Effector memory CD8-positive, alpha-beta T cell (primary cell): ENCODE data around the gene SFXN1.

Source experiments
- ATAC-seq: fragments of 150-1000 bp; cut with Tn5 transposase; replicated peaks from 2 replicates; pipeline ENCODE4 v1.10.0; 2021; ENCODE audit warnings: mild to moderate bottlenecking, moderate library complexity
- DNase-seq, 3 experiments: peaks; one replicate each; pipeline ENCODE4 v3.0.0; 2021
- H3K27ac Mint-ChIP-seq, 2 donors: one replicate each; pipeline ENCODE4 v1.8.0; 2022; ENCODE audit warnings: mild to moderate bottlenecking in 2 of 2, mixed read lengths in 2 of 2, moderate library complexity in 2 of 2
- H3K27me3 Mint-ChIP-seq, 2 donors: one replicate each; pipeline ENCODE4 v1.8.0; 2022; ENCODE audit warnings: mixed read lengths in 2 of 2
- H3K36me3 Mint-ChIP-seq: one replicate; pipeline ENCODE4 v1.8.0; 2022; ENCODE audit warnings: mild to moderate bottlenecking, moderate library complexity, mixed read lengths; ENCODE audit not compliant: insufficient read depth
- H3K4me1 Mint-ChIP-seq, 2 donors: one replicate each; pipeline ENCODE4 v1.8.0; 2022; ENCODE audit warnings: low read depth in 2 of 2, mixed read lengths in 2 of 2
- H3K4me3 Mint-ChIP-seq, 2 donors: one replicate each; pipeline ENCODE4 v1.8.0; 2022; ENCODE audit warnings: mild to moderate bottlenecking in 2 of 2, mixed read lengths in 2 of 2, moderate library complexity in 2 of 2
- H3K9me3 Mint-ChIP-seq, 2 donors: one replicate each; pipeline ENCODE4 v1.8.0; 2022; ENCODE audit warnings: mixed read lengths in 2 of 2

The SFXN1 gene

DNA sequence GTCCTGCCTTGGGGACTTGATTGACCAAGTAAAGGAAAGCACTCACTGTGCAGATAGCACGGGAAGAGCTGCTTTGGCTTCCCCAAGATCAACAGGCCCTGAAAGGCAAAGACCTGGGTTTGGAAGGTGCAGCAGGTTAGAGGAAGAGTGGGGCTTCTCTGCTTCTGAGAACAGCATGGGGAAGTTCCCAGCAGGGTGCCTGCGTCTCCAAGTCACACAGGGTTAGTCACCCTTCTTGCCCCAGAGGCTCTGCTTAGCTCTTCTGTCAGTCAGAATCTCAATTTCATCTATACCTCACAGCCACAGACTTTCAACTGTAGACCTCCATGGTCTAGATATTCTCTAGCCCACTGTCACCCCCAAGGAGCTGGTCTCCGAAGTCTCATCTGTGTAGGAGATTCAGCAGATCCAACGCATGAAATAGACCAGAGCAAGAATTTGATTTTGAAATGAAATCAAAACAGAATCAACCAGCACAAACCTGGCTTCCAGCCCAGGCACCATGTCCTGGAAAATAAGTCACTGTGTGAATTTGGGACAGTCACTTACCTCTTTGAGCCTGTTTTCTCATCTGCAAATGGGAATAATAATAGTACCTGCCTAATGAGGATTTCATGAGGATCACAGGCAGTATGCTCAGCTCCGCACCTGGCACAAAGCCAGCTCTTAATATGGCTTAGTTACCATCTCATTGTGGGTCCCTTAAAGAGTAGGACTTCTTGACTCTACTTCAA is 64.0 kb downstream of the SFXN1 start:
- Mint-ChIP-seq H3K27me3 (peaks cover 28 to 46% of the 10 kb centered on the region in 2 donors), H3K4me1 (peaks cover 0 to 5% of the 10 kb centered on the region in 2 donors), H3K9me3 (no peaks in the 10 kb centered on the region), H3K27ac (no peak overlapping the region), H3K36me3 (no peaks in the 10 kb centered on the region), H3K4me3 (no peak overlapping the region)
- DNase-seq (no peak), ATAC-seq (no peak)

DNA sequence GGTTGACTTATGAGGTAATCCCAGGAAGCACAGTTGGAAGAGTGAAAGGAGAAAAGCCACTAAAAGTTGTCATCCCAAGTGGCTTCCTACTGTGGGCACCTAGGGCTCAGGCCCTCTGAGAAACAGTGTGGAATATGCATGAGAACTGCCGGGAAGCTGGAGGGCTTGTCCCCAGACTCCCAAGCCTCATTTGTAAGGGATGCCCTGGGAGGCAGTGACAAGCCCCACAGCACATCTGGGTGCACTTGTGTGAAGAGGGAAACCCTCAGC is 64.5 kb downstream of the SFXN1 start:
- Mint-ChIP-seq H3K9me3 (no peaks in the 10 kb centered on the region), H3K27ac (no peak overlapping the region), H3K36me3 (no peaks in the 10 kb centered on the region)

DNA sequence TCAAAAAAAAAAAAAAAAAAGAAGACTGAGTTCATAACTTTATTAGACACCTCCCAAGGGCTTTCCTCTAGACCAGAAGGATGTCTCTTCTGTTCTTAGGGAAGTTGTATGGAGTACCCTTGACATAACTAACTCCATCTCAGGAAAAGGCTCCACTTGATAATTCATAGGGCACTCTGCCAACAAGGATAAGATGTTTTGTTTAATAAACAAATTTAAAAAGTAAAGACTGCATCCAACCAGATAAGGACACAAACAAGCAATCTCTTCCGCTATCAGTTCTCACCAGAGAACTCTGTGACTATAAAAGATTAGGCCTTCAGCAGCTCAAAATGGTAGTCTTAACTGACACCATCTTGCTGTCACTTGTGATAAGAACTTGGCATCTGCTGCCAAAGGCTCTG is 65.8 kb downstream of the SFXN1 start:
- no peak overlapping the region for H3K27ac Mint-ChIP-seq
- H3K4me3 Mint-ChIP-seq = no peak overlapping the region
- H3K4me1 Mint-ChIP-seq = peaks cover 0 to 3% of the 10 kb centered on the region in 2 donors
- H3K9me3 Mint-ChIP-seq = no peaks in the 10 kb centered on the region
- DNase-seq = no peak
- H3K36me3 Mint-ChIP-seq = no peaks in the 10 kb centered on the region
- no peak for ATAC-seq
- peaks cover 40 to 63% of the 10 kb centered on the region in 2 donors for H3K27me3 Mint-ChIP-seq

More for the DNA sequence above, 64.5 kb downstream of the SFXN1 start:
- no peak for ATAC-seq
- Mint-ChIP-seq H3K27me3 (peaks cover 33 to 51% of the 10 kb centered on the region in 2 donors), H3K4me1 (peaks cover 0 to 5% of the 10 kb centered on the region in 2 donors), H3K4me3 (no peak overlapping the region)
- no peak for DNase-seq

DNA sequence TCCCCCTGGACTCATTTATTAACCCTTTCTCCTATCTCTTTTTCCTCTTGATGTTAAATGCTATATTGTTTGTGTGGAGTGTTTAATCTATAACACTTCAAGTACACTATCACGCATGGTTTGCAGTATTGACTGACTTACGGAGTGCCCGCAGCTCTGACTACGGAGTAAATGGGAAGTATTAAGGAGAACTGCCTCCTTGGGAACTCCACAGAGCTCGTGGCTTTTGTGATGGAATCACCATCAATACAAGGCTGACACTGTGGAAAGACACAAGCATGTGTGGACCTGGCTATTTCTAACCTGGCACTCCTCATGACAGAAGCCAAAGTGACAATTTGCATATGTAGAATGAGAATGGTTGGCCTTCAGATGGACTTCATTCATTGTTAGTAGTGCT is 66.2 kb downstream of the SFXN1 start:
- Mint-ChIP-seq H3K9me3 (no peaks in the 10 kb centered on the region), H3K4me1 (peaks cover 0 to 3% of the 10 kb centered on the region in 2 donors), H3K36me3 (no peaks in the 10 kb centered on the region), H3K4me3 (no peak overlapping the region), H3K27me3 (peaks cover 44 to 68% of the 10 kb centered on the region in 2 donors), H3K27ac (no peak overlapping the region)
- DNase-seq (no peak), ATAC-seq (no peak)

DNA sequence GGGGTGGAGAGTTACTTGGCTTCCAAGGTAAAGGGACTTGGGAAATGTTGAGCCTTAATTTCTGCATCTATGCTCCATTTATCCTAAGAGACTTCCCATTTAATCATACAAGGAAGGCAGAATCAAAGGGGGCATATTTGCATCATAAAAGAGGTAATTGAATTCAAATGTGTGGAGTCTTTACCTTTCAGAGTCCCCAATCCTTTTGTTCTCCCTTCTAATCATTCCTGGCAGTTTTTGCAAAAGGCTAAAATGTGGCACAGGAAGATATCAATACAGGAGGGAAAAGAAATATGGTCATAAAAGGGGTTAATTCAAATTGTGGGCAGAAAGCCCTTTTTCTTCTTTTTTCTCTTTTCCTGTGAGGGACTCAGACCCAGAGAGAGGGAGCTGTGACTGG is 69.5 kb downstream of the SFXN1 start:
- no peak for DNase-seq
- peaks cover 0 to 3% of the 10 kb centered on the region in 2 donors for H3K4me1 Mint-ChIP-seq
- H3K27ac Mint-ChIP-seq = no peak overlapping the region
- peaks cover 62 to 77% of the 10 kb centered on the region in 2 donors for H3K27me3 Mint-ChIP-seq
- H3K36me3 Mint-ChIP-seq = no peaks in the 10 kb centered on the region
- no peaks in the 10 kb centered on the region for H3K9me3 Mint-ChIP-seq
- no peak overlapping the region for H3K4me3 Mint-ChIP-seq
- ATAC-seq = no peak

DNA sequence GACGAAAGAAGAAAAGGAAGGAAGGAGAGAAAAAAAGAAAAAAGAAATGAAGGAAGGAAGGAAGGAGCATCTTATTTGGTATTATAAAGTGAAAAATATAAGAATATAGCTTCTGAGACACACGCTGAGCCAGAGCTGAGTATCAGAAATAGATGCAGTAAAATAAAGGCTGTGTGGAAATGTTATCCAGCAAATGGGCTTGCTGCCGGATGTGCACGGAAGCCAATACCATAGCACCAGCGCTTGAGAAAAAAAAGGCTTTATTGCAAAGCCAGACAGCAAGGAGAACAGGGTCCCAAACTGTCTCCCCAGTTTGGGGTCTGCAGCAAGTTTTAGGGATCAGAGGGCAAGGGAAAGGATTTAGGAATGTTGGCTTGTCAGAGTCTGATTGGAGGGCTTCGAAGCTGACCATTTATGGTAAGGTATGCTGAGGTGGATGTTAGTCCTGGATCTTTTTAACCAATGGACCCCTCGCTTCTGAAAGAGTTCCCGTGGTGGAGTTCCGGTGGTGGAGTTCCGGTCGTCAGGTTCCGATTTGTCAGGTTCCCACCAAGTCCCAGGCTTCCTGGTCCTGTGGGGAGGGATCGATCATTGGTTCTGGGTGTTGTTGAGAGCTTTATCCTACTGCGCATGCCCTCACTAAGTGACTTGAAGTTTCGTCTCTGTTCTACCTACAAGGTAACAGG is 70.4 kb downstream of the SFXN1 start:
- peaks cover 0 to 3% of the 10 kb centered on the region in 2 donors for H3K4me1 Mint-ChIP-seq
- no peak overlapping the region for H3K27ac Mint-ChIP-seq
- no peaks in the 10 kb centered on the region for H3K36me3 Mint-ChIP-seq
- peaks cover 72 to 83% of the 10 kb centered on the region in 2 donors for H3K27me3 Mint-ChIP-seq
- no peaks in the 10 kb centered on the region for H3K9me3 Mint-ChIP-seq
- ATAC-seq = no peak
- no peak overlapping the region for H3K4me3 Mint-ChIP-seq
- DNase-seq = no peak

DNA sequence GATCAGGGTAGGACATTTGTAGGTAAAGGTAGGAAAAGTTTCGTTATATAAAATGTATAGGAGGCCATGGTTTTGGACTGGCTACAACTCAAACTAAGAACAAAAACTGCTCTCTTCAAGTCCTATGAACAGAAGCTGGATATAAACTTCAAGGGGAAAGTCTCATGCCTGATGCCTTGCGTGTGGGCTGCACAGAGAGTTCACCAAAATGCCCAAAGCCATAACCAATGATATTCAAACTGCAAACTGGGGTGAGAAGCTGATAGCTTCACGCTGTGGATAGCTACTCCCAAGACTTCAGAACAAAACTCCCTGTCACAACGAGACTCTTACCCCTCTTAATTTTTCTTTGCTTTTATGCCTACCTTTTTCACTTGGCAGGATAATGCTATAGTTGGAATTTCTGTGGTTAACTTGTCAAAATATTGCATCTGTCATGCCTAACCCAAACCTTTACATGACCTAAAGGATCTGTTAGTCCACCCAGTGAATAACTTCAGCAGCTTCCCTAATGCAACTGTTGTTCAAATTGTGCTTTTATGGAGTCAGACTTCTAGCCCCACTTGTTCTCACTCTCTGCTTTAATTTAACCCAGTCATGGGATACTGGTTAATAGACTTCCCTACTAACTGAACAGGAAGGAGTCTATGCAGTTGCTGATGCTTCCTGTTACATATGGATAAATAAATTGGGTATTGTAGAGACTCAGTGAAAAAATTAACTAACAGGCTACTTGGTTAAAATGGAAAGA is 71.9 kb downstream of the SFXN1 start:
- Mint-ChIP-seq H3K4me1 (peaks cover 0 to 3% of the 10 kb centered on the region in 2 donors), H3K27me3 (peaks cover 76 to 94% of the 10 kb centered on the region in 2 donors), H3K27ac (no peak overlapping the region), H3K4me3 (no peak overlapping the region), H3K36me3 (no peaks in the 10 kb centered on the region), H3K9me3 (no peaks in the 10 kb centered on the region)
- ATAC-seq = no peak
- no peak for DNase-seq

DNA sequence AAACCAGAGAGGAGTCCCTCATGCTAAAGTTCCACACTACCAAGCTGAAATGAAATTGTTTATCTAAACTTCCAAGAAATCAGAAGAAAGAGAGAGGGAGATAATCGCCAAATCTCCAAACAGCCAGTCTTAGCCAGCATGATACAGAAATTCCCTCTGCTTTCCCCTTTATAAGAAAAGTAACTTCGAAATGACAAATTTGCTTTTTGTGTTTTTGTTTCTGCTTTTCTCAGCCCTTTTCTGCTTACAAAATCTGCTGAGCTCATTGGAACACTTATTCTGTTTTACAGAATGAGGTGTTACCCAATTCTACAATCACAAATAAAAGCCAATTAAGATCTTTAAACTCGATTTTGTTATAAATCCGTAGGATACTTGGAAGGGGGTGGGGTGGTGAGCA is 72.9 kb downstream of the SFXN1 start:
- Mint-ChIP-seq H3K36me3 (no peaks in the 10 kb centered on the region), H3K27ac (no peak overlapping the region), H3K4me1 (peaks cover 0 to 3% of the 10 kb centered on the region in 2 donors), H3K4me3 (no peak overlapping the region), H3K27me3 (peaks cover 75 to 88% of the 10 kb centered on the region in 2 donors), H3K9me3 (no peaks in the 10 kb centered on the region)
- ATAC-seq (no peak), DNase-seq (no peak)

DNA sequence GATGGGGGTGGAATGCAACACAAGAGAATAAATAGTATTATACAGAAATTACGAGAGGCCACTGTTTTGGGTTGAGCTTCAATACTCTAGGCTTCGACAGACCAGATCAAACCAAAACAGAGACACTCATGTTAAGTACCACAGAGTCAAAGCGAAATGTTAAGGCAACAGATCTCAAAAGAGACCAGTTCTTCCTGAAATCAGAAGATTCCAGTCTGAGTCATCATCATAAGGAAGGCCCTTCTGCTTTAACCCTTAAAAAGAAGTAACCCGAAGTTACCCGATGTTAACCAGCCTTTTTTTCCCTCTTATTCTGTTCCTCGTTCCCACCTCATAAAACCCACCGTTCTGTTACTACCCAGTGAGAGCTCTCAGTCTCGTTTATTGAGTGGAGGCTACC is 75.9 kb downstream of the SFXN1 start:
- Mint-ChIP-seq H3K9me3 (no peaks in the 10 kb centered on the region), H3K27me3 (peaks cover 56 to 70% of the 10 kb centered on the region in 2 donors), H3K36me3 (no peaks in the 10 kb centered on the region), H3K27ac (no peak overlapping the region), H3K4me1 (no peaks in the 10 kb centered on the region), H3K4me3 (no peak overlapping the region)
- DNase-seq (no peak), ATAC-seq (no peak)

DNA sequence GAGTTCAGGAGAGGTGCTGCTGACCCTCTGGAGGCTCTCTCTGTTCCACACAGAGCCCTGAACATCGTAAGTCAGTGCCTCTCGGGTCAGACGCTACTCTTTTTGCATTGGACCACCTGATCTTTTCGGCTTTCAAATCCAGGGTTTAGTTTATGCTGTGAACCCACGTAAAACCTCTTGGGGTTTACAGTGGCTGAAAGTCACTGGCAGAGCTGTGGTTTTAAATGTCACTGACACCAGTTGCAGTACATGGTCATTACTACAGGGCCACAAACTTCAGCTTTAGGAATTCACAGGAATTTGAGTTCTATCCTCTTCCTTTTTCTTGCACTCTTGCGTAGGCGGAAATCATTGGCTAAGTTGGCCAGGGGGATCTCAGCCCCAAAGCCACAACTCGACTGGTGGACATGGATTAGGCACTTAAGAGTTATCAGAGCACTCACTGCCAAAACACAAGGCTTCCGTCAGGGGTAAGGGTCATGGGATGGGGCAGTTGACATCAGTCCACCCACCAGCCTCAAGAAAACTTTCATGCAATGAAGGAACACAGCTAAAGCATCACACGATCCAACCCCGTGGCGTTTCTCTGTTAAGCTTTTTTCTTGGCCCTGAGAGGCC is 76.9 kb downstream of the SFXN1 start:
- DNase-seq (no peak), ATAC-seq (no peak)
- Mint-ChIP-seq H3K9me3 (no peaks in the 10 kb centered on the region), H3K36me3 (no peaks in the 10 kb centered on the region), H3K4me3 (no peak overlapping the region), H3K27me3 (peaks cover 54 to 68% of the 10 kb centered on the region in 2 donors), H3K27ac (no peak overlapping the region), H3K4me1 (no peaks in the 10 kb centered on the region)

DNA sequence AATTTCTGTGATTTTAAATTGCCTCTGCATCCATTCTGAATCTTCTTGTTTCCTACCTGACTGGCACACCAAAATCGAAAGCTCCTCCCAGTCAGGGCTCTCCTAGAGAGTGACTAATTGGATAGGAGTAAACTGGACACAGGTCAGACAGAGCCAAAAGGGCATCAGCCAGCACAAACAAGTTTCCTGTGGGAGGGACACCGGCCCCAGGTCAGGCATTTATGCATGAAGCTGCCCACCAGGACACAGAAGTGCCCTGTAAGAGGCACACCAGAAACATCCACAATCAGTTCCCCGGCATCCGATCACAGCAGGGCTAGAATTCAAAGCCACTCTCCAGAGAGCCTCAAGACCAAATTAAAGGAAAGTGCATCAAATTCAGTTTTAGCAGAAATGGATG is 78.4 kb downstream of the SFXN1 start:
- Mint-ChIP-seq H3K9me3 (no peaks in the 10 kb centered on the region), H3K27ac (no peak overlapping the region), H3K27me3 (peaks cover 45 to 63% of the 10 kb centered on the region in 2 donors), H3K4me1 (no peaks in the 10 kb centered on the region), H3K4me3 (no peak overlapping the region), H3K36me3 (no peaks in the 10 kb centered on the region)
- DNase-seq (no peak), ATAC-seq (no peak)

DNA sequence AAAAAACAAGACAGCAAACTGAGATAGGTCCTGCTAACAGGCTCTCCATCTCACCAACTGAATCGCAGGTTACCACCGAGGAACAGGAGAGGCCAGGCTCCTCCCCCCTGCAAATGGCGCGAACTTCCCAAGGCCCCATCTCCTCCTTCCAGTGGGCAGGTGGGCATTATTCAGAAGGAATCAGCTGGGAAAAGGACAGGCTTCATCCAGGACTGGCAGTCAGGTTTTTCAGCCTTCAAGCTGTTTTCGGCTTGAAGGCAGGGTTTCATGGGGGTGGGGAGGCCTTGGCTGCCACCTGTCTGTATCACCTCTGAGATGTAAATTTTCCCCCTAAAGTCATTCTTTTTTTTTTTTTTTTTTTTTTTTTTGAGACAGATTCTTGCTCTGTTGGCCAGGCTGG is 79.4 kb downstream of the SFXN1 start:
- no peaks in the 10 kb centered on the region for H3K4me1 Mint-ChIP-seq
- H3K27me3 Mint-ChIP-seq = peaks cover 46 to 61% of the 10 kb centered on the region in 2 donors
- H3K36me3 Mint-ChIP-seq = no peaks in the 10 kb centered on the region
- no peaks in the 10 kb centered on the region for H3K9me3 Mint-ChIP-seq
- DNase-seq = no peak
- no peak for ATAC-seq
- H3K4me3 Mint-ChIP-seq = no peak overlapping the region
- no peak overlapping the region for H3K27ac Mint-ChIP-seq

DNA sequence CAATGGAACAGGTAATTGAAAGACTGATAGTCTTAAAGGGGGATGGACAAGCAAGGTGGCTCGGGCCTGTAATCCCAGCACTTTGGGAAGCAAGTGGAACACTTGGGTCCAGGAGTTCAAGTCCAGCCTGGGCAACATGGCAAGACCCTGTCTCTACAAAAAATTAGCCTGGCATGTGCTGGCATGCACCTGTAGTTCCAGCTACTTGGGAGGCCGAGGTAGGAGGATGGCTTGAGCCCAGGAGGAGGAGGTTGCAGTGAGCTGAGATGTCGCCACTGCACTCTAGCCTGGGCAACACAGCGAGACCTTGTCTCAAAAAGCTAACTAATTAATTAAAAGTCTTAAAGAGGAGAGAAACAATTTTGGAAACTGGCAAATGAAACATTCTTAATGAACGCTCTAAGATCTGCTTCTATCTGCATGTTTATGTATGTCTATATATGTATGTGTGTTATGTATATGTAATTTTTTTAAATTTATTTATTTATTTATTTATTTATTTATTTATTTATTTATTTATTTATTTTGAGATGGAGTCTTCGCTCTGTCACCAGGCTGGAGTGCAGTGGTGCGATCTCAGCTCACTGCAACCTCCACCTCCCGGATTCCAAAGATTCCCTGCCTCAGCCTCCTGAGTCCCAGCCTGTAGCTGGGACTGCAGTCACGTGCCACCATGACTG is 80.6 kb downstream of the SFXN1 start:
- H3K4me1 Mint-ChIP-seq = no peaks in the 10 kb centered on the region
- no peak for ATAC-seq
- H3K9me3 Mint-ChIP-seq = no peaks in the 10 kb centered on the region
- no peak for DNase-seq
- H3K36me3 Mint-ChIP-seq = no peaks in the 10 kb centered on the region
- no peak overlapping the region for H3K4me3 Mint-ChIP-seq
- no peak overlapping the region for H3K27ac Mint-ChIP-seq
- H3K27me3 Mint-ChIP-seq = peaks cover 39 to 60% of the 10 kb centered on the region in 2 donors
